Brain microvascular endothelial cell (primary cell): ENCODE results near the gene CKAP2L.
A peak's percentile ranks its signal among the peaks of the same experiment; 100 is the strongest.

Experiments
- DNase-seq: peaks from one replicate; pipeline ENCODE4 v3.0.0-alpha.2; 2020
- H3K27ac ChIP-seq: fragments of 250-450 bp; sonication (Bioruptor Pico); 2 replicates; pipeline ENCODE4 v1.5.1; 2020; ENCODE audit warnings: mild to moderate bottlenecking, moderate library complexity
- H3K27me3 ChIP-seq: fragments of 250-450 bp; sonication (Bioruptor Pico); replicated peaks from 2 replicates; pipeline ENCODE4 v1.5.1; 2020; ENCODE audit warnings: mild to moderate bottlenecking
- H3K36me3 ChIP-seq: fragments of 250-450 bp; sonication (Bioruptor Pico); replicated peaks from 2 replicates; pipeline ENCODE4 v1.5.1; 2020; ENCODE audit warnings: mild to moderate bottlenecking
- H3K4me3 ChIP-seq: 2 replicates; pipeline ENCODE4 v1.5.1; 2011; ENCODE audit warnings: low read depth, mild to moderate bottlenecking, control low read depth, low read length, moderate library complexity
- CTCF ChIP-seq: IDR thresholded peaks from 2 replicates; pipeline ENCODE4 v1.5.1; 2011; ENCODE audit warnings: low read depth, mild to moderate bottlenecking, moderate library complexity, low read length, control low read depth, inconsistent platforms; ENCODE audit errors: missing control alignments
- in situ Hi-C: cut with HindIII; loops from 2 replicates; pipeline ENCODE4 v1.10.0; 2017; ENCODE audit warnings: low sequenced_read_pairs, low pct_ligation_motif_present

The CKAP2L gene

GRCh38 chr2:112794131-112794733 is 29.8 kb upstream of the CKAP2L start:
- peak; percentile 92 for DNase-seq
- Histone ChIP-seq H3K36me3 (no peaks in the 10 kb centered on the region), H3K4me3 (no peak overlapping the region), H3K27ac (peak overlapping the region; percentile 93), H3K27me3 (no peaks in the 10 kb centered on the region)
- in situ Hi-C loops, result no loop called here
- TF ChIP-seq CTCF, result no peak

GRCh38 chr2:112793449-112793978 is 29.1 kb upstream of the CKAP2L start:
- no peak for TF ChIP-seq CTCF
- no peak overlapping the region for H3K4me3 ChIP-seq
- in situ Hi-C loops, result no loop called here
- H3K27me3 ChIP-seq, result no peaks in the 10 kb centered on the region
- no peaks in the 10 kb centered on the region for H3K36me3 ChIP-seq
- H3K27ac ChIP-seq, result peak overlapping the region; percentile 93
- no peak for DNase-seq

GRCh38 chr2:112792419-112792818 is 28.0 kb upstream of the CKAP2L start:
- no peak overlapping the region for H3K4me3 ChIP-seq
- H3K27ac ChIP-seq, result no peak overlapping the region
- H3K27me3 ChIP-seq, result no peaks in the 10 kb centered on the region
- DNase-seq, result no peak
- in situ Hi-C loops, result no loop called here
- H3K36me3 ChIP-seq, result no peaks in the 10 kb centered on the region
- no peak for TF ChIP-seq CTCF

GRCh38 chr2:112791693-112792230 is 27.4 kb upstream of the CKAP2L start:
- in situ Hi-C loops, result no loop called here
- no peaks in the 10 kb centered on the region for H3K27me3 ChIP-seq
- no peak for DNase-seq
- no peak overlapping the region for H3K4me3 ChIP-seq
- no peak for TF ChIP-seq CTCF
- H3K27ac ChIP-seq, result no peak overlapping the region
- H3K36me3 ChIP-seq, result no peaks in the 10 kb centered on the region

- in situ Hi-C loops, result no loop called here
- TF ChIP-seq CTCF, result no peak
- H3K36me3 ChIP-seq, result no peaks in the 10 kb centered on the region
- H3K27ac ChIP-seq, result no peak overlapping the region
- no peak overlapping the region for H3K4me3 ChIP-seq
- no peak for DNase-seq
- H3K27me3 ChIP-seq, result no peaks in the 10 kb centered on the region
These were observed 26.6 kb upstream of the CKAP2L start for GRCh38 chr2:112791019-112791418.

GRCh38 chr2:112790305-112790704 is 25.9 kb upstream of the CKAP2L start:
- no peak for TF ChIP-seq CTCF
- H3K27me3 ChIP-seq, result no peaks in the 10 kb centered on the region
- DNase-seq, result no peak
- H3K27ac ChIP-seq, result no peak overlapping the region
- in situ Hi-C loops, result no loop called here
- no peak overlapping the region for H3K4me3 ChIP-seq
- H3K36me3 ChIP-seq, result no peaks in the 10 kb centered on the region
